ENCODE data around the gene HELB. TPM values are rescaled to one million over a fixed set of nuclear protein-coding genes. Genes with fewer than 3 reads are reported as not detected.

Gene HELB
- total and polyA plus RNA-seq, 2 donors (not counting 3 experiments of a cell fraction or from before 2014, with no cell fraction given), result 0.75 to 4.0 TPM

DNA sequence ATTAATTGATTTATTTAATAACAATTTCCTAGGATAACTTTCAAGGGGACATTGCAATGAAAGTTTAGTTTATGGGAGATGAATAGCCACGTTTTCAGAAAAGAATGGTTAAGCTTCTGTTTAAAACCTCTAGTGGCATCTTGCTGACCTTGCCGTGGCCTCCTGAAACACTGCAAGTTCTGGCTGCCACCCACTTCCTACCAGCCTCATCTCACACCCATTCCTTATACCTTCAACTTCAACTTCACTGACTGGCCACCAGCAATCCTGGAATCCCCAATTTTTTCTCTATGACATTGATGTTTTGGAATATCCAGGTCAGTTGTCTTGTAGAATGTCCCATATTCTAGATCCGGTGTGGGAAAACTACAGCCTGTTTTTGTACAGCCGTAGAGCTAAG is 5.2 kb upstream of the HELB start:
- BruUV-seq (replicated peaks), result no TSS peak
- ChIA-PET POLR2A (no interaction called here), CTCF (no interaction called here)
- DNase-seq (ENCODE audit: low read depth, low spot score) (no peak), FAIRE-seq (no peak)
- intact Hi-C loops (cut with micrococcal nuclease), result no loop called here
- Histone ChIP-seq H3K9me1 (replicated peaks; ENCODE audit: control insufficient read depth, extremely low read depth, insufficient read depth, low read length) (no peaks in the 10 kb centered on the region), H2AFZ (ENCODE audit: low read depth, low read length) (no peak overlapping the region), H3K4me1 (ENCODE audit: control insufficient read depth, extremely low read depth, insufficient read depth, low read length) (no peaks in the 10 kb centered on the region), H3K9ac (replicated peaks; ENCODE audit: extremely low read depth, insufficient read depth, low read length) (no peak overlapping the region), H3K4me3 (replicated peaks in 1 of 3; ENCODE audit: insufficient read depth in 1 of 3, low read depth in 1 of 3, low read length in 3 of 3) (no peak overlapping the region), H4K20me1 (replicated peaks; ENCODE audit: control insufficient read depth, extremely low read depth, insufficient read depth, low read length) (no peaks in the 10 kb centered on the region), H3K9me3 (replicated peaks; ENCODE audit: control insufficient read depth, insufficient read depth, low read length) (no peaks in the 10 kb centered on the region), H3K27ac (ENCODE audit: insufficient read depth, low read depth, low read length) (no peak overlapping the region), H3K4me2 (ENCODE audit: insufficient read depth, low read length) (no peak overlapping the region), H3K79me2 (ENCODE audit: control insufficient read depth, insufficient read depth, low read length) (no peaks in the 10 kb centered on the region), H3K27me3 (ENCODE audit: control insufficient read depth in 2 of 2, insufficient read depth in 2 of 2, low read length in 2 of 2) (peaks cover 23 to 33% of the 10 kb centered on the region in 2 experiments), H3K36me3 (ENCODE audit: control insufficient read depth in 2 of 2, extremely low read depth in 1 of 2, insufficient read depth in 2 of 2, low read length in 2 of 2) (no peaks in the 10 kb centered on the region)
- TF ChIP-seq JUN (IDR thresholded peaks at IDR 0.05; ENCODE audit: borderline replicate concordance, insufficient read depth, insufficient read length, low read depth) (no peak), EZH2 (IDR thresholded peaks at IDR 0.05; ENCODE audit: borderline replicate concordance, low read depth, low read length, severe bottlenecking) (no peak), FOS (IDR thresholded peaks at IDR 0.05; ENCODE audit: borderline replicate concordance, insufficient read depth, low read length) (no peak), MYC (IDR thresholded peaks at IDR 0.05; ENCODE audit: low read depth, low read length) (no peak), POLR2A (IDR thresholded peaks at IDR 0.05; ENCODE audit: low read depth, low read length) (no peak), GATA2 (IDR thresholded peaks at IDR 0.05; ENCODE audit: insufficient read depth, insufficient read length, low read depth, low read length) (no peak), POLR2AphosphoS5 (IDR thresholded peaks at IDR 0.05; ENCODE audit: insufficient read depth, low read depth, low read length) (no peak)
- TF ChIP-seq, protein P1, sequence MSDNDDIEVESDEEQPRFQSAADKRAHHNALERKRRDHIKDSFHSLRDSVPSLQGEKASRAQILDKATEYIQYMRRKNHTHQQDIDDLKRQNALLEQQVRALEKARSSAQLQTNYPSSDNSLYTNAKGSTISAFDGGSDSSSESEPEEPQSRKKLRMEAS (IDR thresholded peaks at IDR 0.05; ENCODE audit: insufficient read depth, insufficient read length), result no peak
- TF ChIP-seq, protein P2, sequence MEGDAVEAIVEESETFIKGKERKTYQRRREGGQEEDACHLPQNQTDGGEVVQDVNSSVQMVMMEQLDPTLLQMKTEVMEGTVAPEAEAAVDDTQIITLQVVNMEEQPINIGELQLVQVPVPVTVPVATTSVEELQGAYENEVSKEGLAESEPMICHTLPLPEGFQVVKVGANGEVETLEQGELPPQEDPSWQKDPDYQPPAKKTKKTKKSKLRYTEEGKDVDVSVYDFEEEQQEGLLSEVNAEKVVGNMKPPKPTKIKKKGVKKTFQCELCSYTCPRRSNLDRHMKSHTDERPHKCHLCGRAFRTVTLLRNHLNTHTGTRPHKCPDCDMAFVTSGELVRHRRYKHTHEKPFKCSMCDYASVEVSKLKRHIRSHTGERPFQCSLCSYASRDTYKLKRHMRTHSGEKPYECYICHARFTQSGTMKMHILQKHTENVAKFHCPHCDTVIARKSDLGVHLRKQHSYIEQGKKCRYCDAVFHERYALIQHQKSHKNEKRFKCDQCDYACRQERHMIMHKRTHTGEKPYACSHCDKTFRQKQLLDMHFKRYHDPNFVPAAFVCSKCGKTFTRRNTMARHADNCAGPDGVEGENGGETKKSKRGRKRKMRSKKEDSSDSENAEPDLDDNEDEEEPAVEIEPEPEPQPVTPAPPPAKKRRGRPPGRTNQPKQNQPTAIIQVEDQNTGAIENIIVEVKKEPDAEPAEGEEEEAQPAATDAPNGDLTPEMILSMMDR (IDR thresholded peaks at IDR 0.05; ENCODE audit: extremely low read depth in 1 of 2, insufficient read depth in 1 of 2, low read depth in 1 of 2, low read length in 2 of 2), result no peak
- dilution Hi-C loops (cut with MboI; ENCODE audit: extremely low pct_ligation_motif_present, low sequenced_read_pairs), result no loop called here
